Measurements from ENCODE around the gene RPS10. TPM values are rescaled to one million over a fixed set of nuclear protein-coding genes. Genes with fewer than 3 reads are reported as not detected.

The RPS10 gene
- total and polyA plus RNA-seq, 2 experiments from 2014 or later = 1,755 to 2,175 TPM

DNA sequence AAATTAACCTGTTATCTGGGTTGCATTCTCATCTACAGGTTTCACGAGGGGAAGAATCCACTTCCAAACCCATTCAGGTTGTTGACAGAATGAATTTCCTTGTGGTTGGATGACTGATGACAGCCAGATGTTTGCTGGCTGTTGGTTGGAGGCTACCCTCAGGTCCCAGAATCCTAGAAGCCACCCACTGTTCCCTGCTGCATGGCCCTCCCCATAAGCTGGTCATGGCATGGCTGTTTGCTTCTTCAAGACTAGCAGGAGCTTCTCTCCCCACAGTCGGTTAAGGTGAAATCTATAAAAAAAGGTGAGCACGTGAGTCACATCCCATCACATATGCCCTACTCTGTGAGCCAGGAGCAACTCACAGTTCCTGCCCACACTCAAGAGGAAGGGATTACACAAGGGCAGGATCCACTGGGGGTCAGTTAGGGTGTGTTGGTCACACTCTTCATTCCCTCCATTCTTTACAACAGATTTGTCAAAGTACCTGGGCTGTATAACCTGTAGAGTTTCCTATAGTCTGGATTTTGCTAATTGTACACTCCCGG lies 19.5 kb upstream of the RPS10 start:
- Histone ChIP-seq H3K4me3 (no peak overlapping the region), H3K4me2 (no peak overlapping the region), H3K4me1 (ENCODE audit: insufficient read depth) (peaks cover 8% of the 10 kb centered on the region; the same call in 1 of the 2 replicates), H3K27me3 (ENCODE audit: insufficient read depth) (no peaks in the 10 kb centered on the region), H2AFZ (no peak overlapping the region), H3K79me2 (replicated peaks; ENCODE audit: insufficient read depth) (no peaks in the 10 kb centered on the region), H4K20me1 (replicated peaks; ENCODE audit: insufficient read depth) (no peaks in the 10 kb centered on the region), H3F3A (replicated peaks; ENCODE audit: low read depth) (0 out of 2 replicates have a peak, but pooled peaks cover 3% of the 10 kb centered on the region), H3K27ac (ENCODE audit: low read depth) (no peak overlapping the region), H3K36me3 (ENCODE audit: insufficient read depth) (no peaks in the 10 kb centered on the region), H3K9me2 (ENCODE audit: insufficient read depth) (no peaks in the 10 kb centered on the region)
- H3K27ac Mint-ChIP-seq = no peak overlapping the region
- H3K27me3 Mint-ChIP-seq (ENCODE audit: insufficient read depth, low read depth, poor library complexity) = peaks cover 3% of the 10 kb centered on the region
- no peak for TF ChIP-seq ZNF331 (CRISPR knock-in tag; IDR thresholded peaks at IDR 0.05; ENCODE audit: low read depth)
- no peak for TF ChIP-seq EZH2phosphoT487 (IDR thresholded peaks at IDR 0.05; ENCODE audit: unreplicated experiment)
- no peak for TF ChIP-seq NANOG (IDR thresholded peaks at IDR 0.05; ENCODE audit: borderline replicate concordance)
- TF ChIP-seq STAT1 (IDR thresholded peaks at IDR 0.05; ENCODE audit: unreplicated experiment) = no peak
- TF ChIP-seq, protein P1, sequence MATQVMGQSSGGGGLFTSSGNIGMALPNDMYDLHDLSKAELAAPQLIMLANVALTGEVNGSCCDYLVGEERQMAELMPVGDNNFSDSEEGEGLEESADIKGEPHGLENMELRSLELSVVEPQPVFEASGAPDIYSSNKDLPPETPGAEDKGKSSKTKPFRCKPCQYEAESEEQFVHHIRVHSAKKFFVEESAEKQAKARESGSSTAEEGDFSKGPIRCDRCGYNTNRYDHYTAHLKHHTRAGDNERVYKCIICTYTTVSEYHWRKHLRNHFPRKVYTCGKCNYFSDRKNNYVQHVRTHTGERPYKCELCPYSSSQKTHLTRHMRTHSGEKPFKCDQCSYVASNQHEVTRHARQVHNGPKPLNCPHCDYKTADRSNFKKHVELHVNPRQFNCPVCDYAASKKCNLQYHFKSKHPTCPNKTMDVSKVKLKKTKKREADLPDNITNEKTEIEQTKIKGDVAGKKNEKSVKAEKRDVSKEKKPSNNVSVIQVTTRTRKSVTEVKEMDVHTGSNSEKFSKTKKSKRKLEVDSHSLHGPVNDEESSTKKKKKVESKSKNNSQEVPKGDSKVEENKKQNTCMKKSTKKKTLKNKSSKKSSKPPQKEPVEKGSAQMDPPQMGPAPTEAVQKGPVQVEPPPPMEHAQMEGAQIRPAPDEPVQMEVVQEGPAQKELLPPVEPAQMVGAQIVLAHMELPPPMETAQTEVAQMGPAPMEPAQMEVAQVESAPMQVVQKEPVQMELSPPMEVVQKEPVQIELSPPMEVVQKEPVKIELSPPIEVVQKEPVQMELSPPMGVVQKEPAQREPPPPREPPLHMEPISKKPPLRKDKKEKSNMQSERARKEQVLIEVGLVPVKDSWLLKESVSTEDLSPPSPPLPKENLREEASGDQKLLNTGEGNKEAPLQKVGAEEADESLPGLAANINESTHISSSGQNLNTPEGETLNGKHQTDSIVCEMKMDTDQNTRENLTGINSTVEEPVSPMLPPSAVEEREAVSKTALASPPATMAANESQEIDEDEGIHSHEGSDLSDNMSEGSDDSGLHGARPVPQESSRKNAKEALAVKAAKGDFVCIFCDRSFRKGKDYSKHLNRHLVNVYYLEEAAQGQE (IDR thresholded peaks at IDR 0.05; ENCODE audit: unreplicated experiment) = no peak
- TF ChIP-seq, protein P2, sequence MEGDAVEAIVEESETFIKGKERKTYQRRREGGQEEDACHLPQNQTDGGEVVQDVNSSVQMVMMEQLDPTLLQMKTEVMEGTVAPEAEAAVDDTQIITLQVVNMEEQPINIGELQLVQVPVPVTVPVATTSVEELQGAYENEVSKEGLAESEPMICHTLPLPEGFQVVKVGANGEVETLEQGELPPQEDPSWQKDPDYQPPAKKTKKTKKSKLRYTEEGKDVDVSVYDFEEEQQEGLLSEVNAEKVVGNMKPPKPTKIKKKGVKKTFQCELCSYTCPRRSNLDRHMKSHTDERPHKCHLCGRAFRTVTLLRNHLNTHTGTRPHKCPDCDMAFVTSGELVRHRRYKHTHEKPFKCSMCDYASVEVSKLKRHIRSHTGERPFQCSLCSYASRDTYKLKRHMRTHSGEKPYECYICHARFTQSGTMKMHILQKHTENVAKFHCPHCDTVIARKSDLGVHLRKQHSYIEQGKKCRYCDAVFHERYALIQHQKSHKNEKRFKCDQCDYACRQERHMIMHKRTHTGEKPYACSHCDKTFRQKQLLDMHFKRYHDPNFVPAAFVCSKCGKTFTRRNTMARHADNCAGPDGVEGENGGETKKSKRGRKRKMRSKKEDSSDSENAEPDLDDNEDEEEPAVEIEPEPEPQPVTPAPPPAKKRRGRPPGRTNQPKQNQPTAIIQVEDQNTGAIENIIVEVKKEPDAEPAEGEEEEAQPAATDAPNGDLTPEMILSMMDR (conservative IDR thresholded peaks at IDR 0.05; ENCODE audit: low read depth in 2 of 2) = no peak
- TF ChIP-seq POLR2AphosphoS5 (IDR thresholded peaks at IDR 0.05; ENCODE audit: low read depth) = no peak
- TF ChIP-seq, protein P3, sequence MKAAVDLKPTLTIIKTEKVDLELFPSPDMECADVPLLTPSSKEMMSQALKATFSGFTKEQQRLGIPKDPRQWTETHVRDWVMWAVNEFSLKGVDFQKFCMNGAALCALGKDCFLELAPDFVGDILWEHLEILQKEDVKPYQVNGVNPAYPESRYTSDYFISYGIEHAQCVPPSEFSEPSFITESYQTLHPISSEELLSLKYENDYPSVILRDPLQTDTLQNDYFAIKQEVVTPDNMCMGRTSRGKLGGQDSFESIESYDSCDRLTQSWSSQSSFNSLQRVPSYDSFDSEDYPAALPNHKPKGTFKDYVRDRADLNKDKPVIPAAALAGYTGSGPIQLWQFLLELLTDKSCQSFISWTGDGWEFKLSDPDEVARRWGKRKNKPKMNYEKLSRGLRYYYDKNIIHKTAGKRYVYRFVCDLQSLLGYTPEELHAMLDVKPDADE (IDR thresholded peaks at IDR 0.05) = no peak
- no peak for TF ChIP-seq CREB1 (CRISPR knock-in tag; IDR thresholded peaks at IDR 0.05; ENCODE audit: low read depth)
- no peak for TF ChIP-seq EZH2 (IDR thresholded peaks at IDR 0.05; ENCODE audit: low read depth, unreplicated experiment)
- no peak for TF ChIP-seq JUNB (IDR thresholded peaks at IDR 0.05; ENCODE audit: unreplicated experiment)
- H3K4me1 Mint-ChIP-seq = peaks cover 10% of the 10 kb centered on the region
- DNase-seq (ENCODE audit: low spot score) (no peak), ATAC-seq (no peak)
- H3K36me3 Mint-ChIP-seq (ENCODE audit: low read depth) = no peaks in the 10 kb centered on the region
- H3K4me3 Mint-ChIP-seq = no peak overlapping the region
- no peaks in the 10 kb centered on the region; the same call in 1 of the 3 replicates for H3K9me3 Mint-ChIP-seq

All from GM23338 (cell line).